DND-41 (cell line): Measurements from ENCODE around the gene OCA2.

Experiments
- CTCF ChIP-seq: IDR thresholded peaks from 2 replicates; pipeline ENCODE4 v1.5.1; 2012; ENCODE audit warnings: borderline replicate concordance, low read length, moderate library complexity, mild to moderate bottlenecking; ENCODE audit not compliant: poor library complexity, severe bottlenecking; ENCODE audit errors: extremely low read depth
- EZH2 ChIP-seq: IDR thresholded peaks from 3 replicates; pipeline ENCODE4 v1.6.1; 2012; ENCODE audit warnings: borderline replicate concordance, low read depth, mild to moderate bottlenecking, moderate library complexity, low read length, inconsistent platforms; ENCODE audit not compliant: severe bottlenecking

GRCh38 chr15:27899583-27900285 is 199.4 kb downstream of the OCA2 start:
- TF ChIP-seq EZH2 (no peak), CTCF (no peak)
